ENCODE results near the gene MAP3K14.
A peak's percentile ranks its signal among the peaks of the same experiment; 100 is the strongest.
"Not testable (repeated sequence)": the region's sequence is repeated elsewhere in the genome, so short reads cannot be mapped to it uniquely, and the experiment has no call there.

MAP3K14 gene

DNA sequence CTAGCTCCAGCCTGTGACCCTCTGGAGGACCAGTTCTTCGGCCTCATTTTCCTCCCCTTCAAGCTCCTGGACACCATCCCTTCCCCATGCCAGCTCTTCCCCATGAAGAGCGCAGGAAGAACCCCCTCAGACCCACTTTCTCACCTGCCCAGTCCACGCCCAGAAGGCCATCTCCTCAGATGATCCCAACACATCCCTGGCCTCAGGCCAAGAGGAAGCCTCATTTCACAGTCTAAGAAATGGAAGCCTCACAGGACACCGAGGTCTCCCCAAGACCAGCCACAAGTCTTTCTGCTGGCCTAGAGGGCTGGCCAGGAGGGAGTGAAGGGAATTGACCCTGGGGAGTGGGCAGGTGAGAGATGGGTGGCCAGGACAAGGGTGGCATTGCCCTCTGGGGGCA, 62.9 kb downstream of the MAP3K14 start:
- ATAC-seq, result no peak

DNA sequence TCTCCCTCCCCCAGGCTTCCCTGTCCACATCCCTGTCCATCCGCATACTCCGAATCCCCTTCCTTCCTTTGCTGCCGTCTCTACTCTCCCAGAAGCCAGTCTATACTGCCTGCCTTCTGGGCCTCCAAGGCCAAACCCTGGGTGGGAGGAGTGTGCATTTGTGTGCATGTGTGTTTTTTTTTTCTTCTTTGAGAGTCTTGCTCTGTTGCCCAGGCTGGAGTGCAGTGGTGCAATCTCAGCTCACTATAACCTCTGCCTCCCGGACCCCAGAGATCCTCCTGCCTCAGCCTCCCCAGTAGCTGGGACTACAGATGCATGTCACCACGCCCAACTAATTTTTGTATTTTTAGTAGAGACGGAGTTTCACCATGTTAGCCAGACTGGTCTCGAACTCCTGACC, 63.6 kb downstream of the MAP3K14 start:
- not testable (repeated sequence) for ATAC-seq

DNA sequence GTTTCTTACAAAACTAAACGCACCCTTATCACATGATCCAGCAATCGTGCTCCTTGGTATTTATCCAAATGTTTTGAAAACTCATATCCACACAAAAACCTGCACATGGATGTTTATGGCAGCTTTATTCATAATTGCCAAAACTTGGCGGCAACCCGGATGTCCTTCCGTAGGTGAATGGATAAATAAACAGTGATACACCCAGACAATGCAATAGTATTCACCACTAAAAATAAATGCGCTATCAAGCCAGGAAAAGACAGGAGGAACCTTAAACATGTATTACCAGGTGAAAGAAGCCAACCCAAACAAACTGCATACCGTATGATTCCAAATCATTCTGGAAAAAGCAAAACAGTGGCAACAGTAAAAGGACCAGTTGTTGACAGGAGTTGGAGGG, 64.9 kb downstream of the MAP3K14 start:
- ATAC-seq, result no peak

- ATAC-seq, result peak; percentile 75 to 81
Measured at GRCh38 chr17:45248132-45248957, 68.5 kb downstream of the MAP3K14 start.

GRCh38 chr17:45247429-45248131, 69.2 kb downstream of the MAP3K14 start:
- ATAC-seq, result peak; percentile 91 to 92

GRCh38 chr17:45246861-45247428, 69.9 kb downstream of the MAP3K14 start:
- no peak for ATAC-seq

DNA sequence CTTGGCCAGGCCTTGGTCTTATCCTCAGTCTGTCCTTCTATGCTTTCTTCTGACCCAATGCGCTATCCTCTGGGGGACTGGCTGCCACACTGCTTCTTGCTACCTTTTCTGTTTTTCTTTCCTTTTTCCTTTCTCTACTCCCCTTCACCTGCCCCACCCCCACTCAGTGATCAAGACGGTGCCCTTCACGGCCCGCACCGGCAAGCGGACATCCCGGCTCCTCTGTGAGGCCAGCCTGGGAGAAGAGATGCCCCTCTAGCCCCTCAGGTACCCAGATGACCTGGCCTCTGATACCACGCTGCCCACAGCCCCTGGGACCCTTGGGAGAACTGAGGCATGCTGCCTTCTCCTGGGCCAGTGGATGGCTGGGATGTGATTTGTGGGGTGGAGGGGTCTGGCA, 70.5 kb downstream of the MAP3K14 start:
- ATAC-seq, result no peak

DNA sequence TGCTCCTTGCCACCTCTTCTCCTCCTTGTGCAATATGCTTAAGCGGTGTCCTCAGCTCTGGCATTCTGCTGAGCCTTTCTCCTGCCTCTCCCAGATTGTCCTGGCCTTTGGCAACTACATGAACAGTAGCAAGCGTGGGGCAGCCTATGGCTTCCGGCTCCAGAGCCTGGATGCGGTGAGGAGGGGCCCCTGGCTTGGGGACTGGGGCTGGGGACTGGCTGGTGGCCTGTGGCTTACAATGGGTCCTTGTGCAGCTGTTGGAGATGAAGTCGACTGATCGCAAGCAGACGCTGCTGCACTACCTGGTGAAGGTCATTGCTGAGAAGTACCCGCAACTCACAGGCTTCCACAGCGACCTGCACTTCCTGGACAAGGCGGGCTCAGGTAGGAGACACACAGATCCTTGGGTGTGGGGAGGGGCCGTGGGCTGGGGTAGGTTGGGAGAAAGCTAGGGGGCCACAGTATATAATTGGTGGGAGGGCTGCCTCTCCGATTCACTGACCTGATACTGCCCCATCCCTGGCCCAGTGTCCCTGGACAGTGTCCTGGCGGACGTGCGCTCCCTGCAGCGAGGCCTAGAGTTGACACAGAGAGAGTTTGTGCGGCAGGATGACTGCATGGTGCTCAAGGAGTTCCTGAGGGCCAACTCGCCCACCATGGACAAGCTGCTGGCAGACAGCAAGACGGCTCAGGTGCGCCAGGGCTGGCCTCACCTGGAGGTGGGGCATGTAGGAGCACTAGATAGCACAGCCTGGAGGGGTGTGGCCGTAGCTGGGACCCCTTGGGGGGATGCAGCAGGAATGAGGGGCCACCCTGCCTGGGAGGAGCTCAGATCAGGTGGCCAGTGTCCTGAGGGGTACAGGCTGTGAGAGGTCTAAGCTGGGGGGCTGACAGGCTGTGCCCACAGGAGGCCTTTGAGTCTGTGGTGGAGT, 71.8 kb downstream of the MAP3K14 start:
- no peak for ATAC-seq

DNA sequence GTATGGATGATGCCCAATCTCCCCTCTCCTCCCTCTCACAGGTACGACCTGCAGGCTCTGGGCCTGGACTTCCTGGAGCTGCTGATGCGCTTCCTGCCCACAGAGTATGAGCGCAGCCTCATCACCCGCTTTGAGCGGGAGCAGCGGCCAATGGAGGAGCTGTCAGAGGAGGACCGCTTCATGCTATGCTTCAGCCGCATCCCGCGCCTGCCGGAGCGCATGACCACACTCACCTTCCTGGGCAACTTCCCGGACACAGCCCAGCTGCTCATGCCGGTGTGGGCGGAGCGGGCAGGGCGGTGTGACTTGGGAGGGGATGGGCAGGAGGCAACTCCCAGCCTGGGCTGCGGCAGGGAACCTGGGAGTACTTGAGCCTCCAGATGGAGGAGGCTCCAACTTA, 73.1 kb downstream of the MAP3K14 start:
- ATAC-seq, result no peak

DNA sequence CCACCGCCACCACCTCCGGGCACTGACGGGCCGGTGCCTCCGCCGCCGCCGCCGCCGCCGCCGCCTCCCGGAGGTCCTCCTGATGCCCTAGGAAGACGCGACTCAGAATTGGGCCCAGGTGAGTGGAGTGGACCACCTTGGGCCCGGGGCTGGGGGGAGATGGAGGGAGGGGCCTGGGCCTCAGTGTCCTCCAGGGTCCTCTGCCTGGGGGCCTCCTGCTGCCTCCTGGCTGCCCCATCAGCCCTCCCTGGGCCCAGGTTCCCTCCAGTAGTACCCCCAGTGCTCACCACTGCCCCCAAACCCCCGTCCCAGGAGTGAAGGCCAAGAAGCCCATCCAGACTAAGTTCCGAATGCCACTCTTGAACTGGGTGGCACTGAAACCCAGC, 74.8 kb downstream of the MAP3K14 start:
- no peak for ATAC-seq

DNA sequence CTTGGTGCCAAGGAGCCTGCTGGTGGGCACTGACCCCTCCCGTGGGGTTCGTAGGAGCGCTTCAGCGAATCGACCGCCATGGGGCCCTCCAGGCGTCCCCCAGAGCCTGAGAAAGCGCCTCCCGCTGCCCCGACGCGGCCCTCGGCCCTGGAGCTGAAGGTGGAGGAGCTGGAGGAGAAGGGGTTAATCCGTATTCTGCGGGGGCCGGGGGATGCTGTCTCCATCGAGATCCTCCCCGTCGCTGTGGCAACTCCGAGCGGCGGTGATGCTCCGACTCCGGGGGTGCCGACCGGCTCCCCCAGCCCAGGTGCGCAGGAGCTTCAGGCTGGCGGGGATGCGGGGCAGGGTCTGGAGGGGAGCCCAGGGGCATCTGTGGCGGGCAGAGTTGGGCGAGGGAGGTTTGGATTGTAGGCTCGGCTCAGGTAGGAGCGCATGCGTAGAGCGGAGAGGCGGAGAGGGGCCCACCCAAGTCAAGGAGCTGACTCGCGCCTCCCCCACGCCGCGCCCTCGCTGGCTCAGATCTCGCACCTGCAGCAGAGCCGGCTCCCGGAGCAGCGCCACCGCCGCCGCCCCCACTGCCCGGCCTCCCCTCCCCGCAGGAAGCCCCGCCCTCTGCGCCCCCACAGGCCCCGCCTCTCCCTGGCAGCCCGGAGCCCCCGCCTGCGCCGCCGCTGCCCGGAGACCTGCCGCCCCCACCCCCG, 75.3 kb downstream of the MAP3K14 start:
- no peak for ATAC-seq

DNA sequence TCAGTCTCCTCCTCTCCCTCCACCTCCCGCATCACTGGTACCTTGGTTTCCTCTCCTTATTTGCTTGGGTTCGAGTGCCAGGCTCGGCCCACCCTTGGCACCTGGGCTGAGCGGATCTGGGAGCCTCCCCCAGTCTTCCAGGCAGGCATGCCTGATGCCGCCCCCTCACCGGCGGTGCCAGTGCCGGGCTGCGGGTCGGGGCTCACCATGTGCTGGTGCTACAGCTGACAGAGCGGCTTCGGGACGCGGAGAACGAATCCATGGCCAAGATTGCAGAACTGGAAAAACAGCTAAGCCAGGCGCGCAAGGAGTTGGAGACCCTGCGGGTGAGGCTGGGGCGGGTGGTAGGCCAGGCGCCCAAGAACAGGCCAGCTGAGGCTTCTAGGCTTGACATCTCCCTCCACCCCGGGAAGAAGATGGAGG, 75.9 kb downstream of the MAP3K14 start:
- ATAC-seq, result no peak

DNA sequence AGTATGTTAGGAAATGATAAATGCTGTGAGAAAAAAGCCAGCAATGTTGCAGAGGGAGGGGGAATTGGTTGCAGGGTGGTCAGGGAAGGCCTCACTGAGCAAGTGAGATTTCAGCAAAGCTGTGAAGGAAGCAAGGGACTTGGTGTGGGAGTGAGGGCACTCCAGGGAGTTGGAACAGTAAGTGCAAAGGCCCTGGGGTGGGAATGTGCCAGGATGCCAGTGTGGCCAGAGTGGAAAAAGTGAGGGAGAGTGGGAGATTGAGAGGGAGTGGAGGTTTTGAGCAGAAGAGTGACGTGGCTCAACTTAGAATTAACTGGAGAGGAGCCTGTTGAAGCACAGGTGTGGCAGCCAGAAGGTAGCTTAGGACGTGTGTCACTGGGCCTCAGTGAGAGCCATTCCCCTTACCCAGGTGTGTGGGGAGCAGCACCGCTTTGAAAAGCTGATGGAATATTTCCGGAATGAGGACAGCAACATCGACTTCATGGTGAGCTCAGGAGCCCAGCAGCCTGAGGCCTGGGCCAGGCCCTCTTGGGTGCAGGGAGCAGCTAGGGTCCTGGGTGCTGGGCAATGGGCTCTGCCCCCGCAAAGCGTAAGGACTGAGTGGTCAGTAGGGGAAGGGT, 78.6 kb downstream of the MAP3K14 start:
- ATAC-seq, result no peak

GRCh38 chr17:45237686-45238085, 79.1 kb downstream of the MAP3K14 start:
- ATAC-seq, result no peak

- ATAC-seq, result no peak
Measured at GRCh38 chr17:45236282-45236606, 80.6 kb downstream of the MAP3K14 start.

DNA sequence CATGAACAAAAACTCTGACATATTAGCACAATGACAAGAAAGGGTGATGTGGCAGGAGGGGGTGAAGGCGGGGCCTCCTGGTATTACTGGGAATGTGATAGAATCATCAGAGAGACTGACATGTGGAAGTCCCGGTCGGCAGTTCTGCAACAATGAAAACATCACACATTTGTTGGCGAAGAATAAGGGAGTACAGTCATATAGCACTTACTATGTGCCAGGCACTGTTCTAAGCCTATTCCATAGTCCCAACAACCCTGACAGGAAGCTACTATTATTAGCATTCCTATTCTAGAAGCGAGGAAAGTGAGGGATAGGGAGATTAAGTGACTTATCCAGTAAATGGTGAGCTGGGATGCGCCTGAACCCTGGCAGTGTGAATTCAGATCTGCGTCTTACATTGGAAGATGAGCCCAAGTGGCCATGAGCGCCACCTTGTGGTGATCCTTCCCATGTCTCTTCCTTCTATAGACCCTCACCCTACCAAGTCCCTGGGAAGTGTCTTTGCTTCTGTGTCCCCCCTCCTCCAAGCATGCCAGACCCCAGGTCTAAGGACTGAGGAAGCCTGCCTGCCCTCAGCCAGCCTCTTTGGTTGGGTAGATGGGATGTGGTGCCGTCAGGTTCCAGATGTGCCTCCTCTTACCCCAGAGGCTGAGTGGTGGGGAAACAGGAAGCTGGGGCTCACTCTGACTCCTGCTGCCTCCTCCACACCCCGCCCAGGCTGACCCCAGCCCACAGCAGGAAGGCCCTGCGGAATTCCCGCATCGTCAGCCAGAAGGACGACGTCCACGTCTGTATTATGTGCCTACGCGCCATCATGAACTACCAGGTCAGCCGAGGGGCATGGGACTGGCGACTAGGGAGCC, 81.2 kb downstream of the MAP3K14 start:
- ATAC-seq, result peak; percentile 58 to 71

GRCh38 chr17:45234641-45235415, 82.0 kb downstream of the MAP3K14 start:
- peak; percentile 58 to 59 for ATAC-seq

GRCh38 chr17:45233423-45233924, 83.3 kb downstream of the MAP3K14 start:
- ATAC-seq, result no peak

DNA sequence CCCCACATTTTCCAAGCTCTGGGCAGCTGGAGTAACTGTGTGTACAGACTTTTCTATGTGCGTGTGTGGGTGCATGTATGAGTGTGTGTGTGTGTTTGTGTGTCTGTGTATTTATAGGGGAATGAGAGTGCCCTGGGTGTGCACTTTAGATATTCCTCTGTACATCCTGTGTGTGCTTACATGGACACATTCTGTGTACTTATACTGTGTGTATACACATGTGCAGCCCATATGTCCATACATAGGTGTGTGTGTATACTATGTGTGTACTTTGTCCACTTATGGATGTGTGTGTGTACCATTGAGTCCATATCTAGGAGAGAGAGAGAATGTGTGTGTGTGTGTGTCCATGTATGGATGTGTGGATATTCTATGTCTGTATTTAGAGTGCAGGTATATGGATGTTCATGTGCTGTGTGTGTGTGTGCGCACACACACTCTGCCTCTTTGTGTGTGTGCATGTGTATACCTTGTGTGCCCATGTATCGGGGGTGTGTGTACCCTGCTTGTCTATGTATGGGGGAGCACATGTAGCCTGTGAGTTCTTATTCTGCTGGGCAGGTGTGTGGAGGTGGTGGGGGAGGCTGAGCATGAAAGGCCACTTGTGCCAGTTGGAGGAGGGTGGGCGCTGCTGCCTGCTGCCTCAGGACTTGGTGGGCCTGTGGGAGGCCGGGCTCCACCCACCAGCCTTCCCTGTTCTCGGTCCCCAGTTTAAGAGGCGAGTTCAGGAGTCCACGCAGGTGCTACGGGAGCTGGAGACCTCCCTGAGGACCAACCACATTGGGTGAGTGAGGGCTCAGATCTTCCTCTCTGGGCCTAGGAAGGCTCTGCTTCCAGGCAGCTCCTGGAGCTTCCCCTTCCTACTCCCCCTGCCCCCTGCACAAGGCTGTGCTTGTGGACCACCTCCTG, 84.1 kb downstream of the MAP3K14 start:
- no peak for ATAC-seq

All from activated CD4-positive, CD25-positive, alpha-beta regulatory T cell treated with anti-CD3 and anti-CD28 coated beads, Interleukin-2, amount 50 U/mL, for 24 hours (primary cell).